ENCODE data around the gene SPACA6. TPM values are rescaled to one million over a fixed set of nuclear protein-coding genes. Genes with fewer than 3 reads are reported as not detected.

The SPACA6 gene
- total and polyA plus RNA-seq, 7 experiments from 2014 or later: 2.0 to 11.5 (median 7.2) TPM

DNA sequence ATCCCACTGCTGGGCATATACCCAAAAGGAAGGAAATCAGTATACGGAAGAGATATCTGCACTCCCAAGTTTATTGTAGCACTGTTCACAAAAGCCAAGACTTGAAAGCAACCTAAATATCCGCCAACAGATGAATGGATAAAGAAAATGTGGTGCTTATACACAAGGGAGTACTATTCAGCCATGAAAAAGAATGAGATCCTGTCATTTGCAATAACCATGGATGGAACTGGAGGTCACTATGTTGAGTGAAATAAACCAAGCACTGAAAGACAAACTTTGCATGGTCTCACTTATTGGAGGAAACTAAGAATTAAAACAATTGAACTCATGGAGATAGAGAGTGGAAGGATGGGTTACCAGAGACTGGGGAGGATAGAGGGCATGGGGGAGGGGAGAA is 40.0 kb upstream of the SPACA6 start:
- H3K9me3 ChIP-seq (ENCODE audit: control insufficient read depth in 2 of 3, low read length in 3 of 3): no peaks in the 10 kb centered on the region
- ATAC-seq (no peak), DNase-seq (no peak)
- Mint-ChIP-seq H3K27me3 (peaks cover 4 to 49% (median 26%) of the 10 kb centered on the region in 5 donors), H3K4me3 (no peak overlapping the region), H3K4me1 (peaks cover 4 to 11% (median 7%) of the 10 kb centered on the region in 7 donors), H3K27ac (no peak overlapping the region), H3K36me3 (no peaks in the 10 kb centered on the region), H3K9me3 (peaks cover 0 to 2% (median 0%) of the 10 kb centered on the region in 11 donors)
- H3K4me3 ChIP-seq (ENCODE audit: low read length): no peak overlapping the region
- ChIA-PET CTCF (no interaction called here), POLR2A (no interaction called here)
- no peaks in the 10 kb centered on the region for H3K36me3 ChIP-seq (ENCODE audit: control insufficient read depth in 2 of 3, insufficient read depth in 3 of 3, low read length in 3 of 3)
- no peaks in the 10 kb centered on the region for H3K4me1 ChIP-seq (ENCODE audit: control insufficient read depth in 2 of 2, insufficient read depth in 2 of 2, low read length in 2 of 2)
- H3K27me3 ChIP-seq (ENCODE audit: control insufficient read depth in 2 of 2, insufficient read depth in 2 of 2, low read length in 2 of 2): no peaks in the 10 kb centered on the region
- intact Hi-C loops (cut with micrococcal nuclease): no loop called here
- H3K27ac ChIP-seq (ENCODE audit: low read depth, low read length): no peak overlapping the region

DNA sequence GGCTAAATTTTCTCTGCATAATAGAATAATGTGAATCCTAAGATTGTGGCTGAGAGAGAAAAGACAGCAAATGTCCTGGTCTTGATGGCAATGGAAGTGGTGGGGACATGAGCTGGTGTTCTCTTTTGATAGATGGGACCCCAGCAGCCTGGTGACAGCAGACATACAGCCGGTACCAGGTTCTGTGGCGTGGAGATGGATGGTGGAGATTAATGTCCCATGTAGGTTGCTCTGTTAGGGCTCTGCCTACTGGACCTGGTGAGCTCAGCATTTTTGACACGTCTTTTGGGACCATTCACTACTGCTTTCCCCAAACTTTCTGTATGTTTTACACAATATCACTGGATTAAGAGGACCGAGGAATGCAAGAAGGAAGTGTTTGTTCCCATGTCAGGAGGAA is 38.3 kb upstream of the SPACA6 start:
- ATAC-seq: no peak
- Mint-ChIP-seq H3K9me3 (peaks cover 0 to 2% (median 0%) of the 10 kb centered on the region in 11 donors), H3K4me3 (no peak overlapping the region), H3K4me1 (peaks cover 4 to 10% (median 7%) of the 10 kb centered on the region in 7 donors), H3K27ac (no peak overlapping the region), H3K36me3 (no peaks in the 10 kb centered on the region), H3K27me3 (peaks cover 6 to 42% (median 24%) of the 10 kb centered on the region in 5 donors)
- H3K9me3 ChIP-seq (ENCODE audit: control insufficient read depth in 2 of 3, low read length in 3 of 3): no peaks in the 10 kb centered on the region
- DNase-seq: no peak
- intact Hi-C loops (cut with micrococcal nuclease): no loop called here
- no peaks in the 10 kb centered on the region for H3K27me3 ChIP-seq (ENCODE audit: control insufficient read depth in 2 of 2, insufficient read depth in 2 of 2, low read length in 2 of 2)
- H3K4me1 ChIP-seq (ENCODE audit: control insufficient read depth in 2 of 2, insufficient read depth in 2 of 2, low read length in 2 of 2): no peaks in the 10 kb centered on the region
- no peak overlapping the region for H3K4me3 ChIP-seq (ENCODE audit: low read length)
- CTCF ChIA-PET: interaction anchor here (0.9 to 1.0 kb wide), 2 partner anchors 139 to 182 kb away, joined by 3 to 4 read pairs; no protein-coding TSS in a partner anchor
- POLR2A ChIA-PET: no interaction called here
- no peaks in the 10 kb centered on the region for H3K36me3 ChIP-seq (ENCODE audit: control insufficient read depth in 2 of 3, insufficient read depth in 3 of 3, low read length in 3 of 3)
- H3K27ac ChIP-seq (ENCODE audit: low read depth, low read length): no peak overlapping the region

DNA sequence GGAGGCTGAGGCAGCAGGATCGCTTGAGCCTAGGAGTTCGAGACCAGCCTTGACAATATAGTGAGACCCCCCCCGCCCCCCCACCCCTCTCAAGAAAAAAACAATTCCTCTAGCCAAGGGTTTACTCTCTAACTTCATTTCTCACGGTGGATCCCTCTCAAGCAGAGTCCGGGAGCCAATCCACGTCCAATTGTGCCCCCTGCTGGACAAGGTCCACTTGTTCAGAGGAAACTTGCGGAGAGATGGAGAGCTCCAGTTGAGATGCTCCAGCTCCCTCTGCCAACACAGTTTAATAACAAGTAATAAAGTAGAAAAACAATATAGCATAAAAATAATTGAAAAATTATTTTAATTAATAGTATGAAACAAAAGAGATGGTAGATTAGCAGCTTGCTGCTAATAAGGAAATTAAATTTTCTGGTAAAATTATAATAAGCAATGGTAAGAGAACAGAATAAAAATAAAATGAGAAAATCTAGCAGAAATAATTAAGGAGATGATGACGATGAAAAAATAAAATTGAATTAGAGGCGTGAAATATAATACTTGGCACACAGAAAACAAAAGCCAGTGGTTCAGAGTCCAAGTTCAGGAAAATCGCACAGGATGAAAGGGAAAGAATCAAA is 32.0 kb upstream of the SPACA6 start:
- intact Hi-C loops (cut with micrococcal nuclease): no loop called here
- no peaks in the 10 kb centered on the region for H3K36me3 Mint-ChIP-seq
- CTCF ChIA-PET: interaction anchor here (4.9 kb wide), 1 partner anchor 187 kb away, joined by 24 read pairs; no protein-coding TSS in a partner anchor
- H3K27ac ChIP-seq (ENCODE audit: low read depth, low read length): no peak overlapping the region
- H3K4me1 Mint-ChIP-seq: peaks cover 4 to 8% (median 7%) of the 10 kb centered on the region in 7 donors
- no peaks in the 10 kb centered on the region for H3K4me1 ChIP-seq (ENCODE audit: control insufficient read depth in 2 of 2, insufficient read depth in 2 of 2, low read length in 2 of 2)
- H3K27me3 Mint-ChIP-seq: peaks cover 17 to 34% (median 28%) of the 10 kb centered on the region in 5 donors
- peak; percentile 60 for ATAC-seq
- H3K36me3 ChIP-seq (ENCODE audit: control insufficient read depth in 2 of 3, insufficient read depth in 3 of 3, low read length in 3 of 3): no peaks in the 10 kb centered on the region
- no peak overlapping the region for H3K27ac Mint-ChIP-seq
- H3K4me3 Mint-ChIP-seq: no peak overlapping the region
- peaks cover 0 to 6% of the 10 kb centered on the region in 2 donors for H3K27me3 ChIP-seq (ENCODE audit: control insufficient read depth in 2 of 2, insufficient read depth in 2 of 2, low read length in 2 of 2)
- POLR2A ChIA-PET: interaction anchor here (0.7 kb wide), 1 partner anchor 1785 kb away, joined by 3 read pairs; no protein-coding TSS in a partner anchor
- H3K9me3 ChIP-seq (ENCODE audit: control insufficient read depth in 2 of 3, low read length in 3 of 3): no peaks in the 10 kb centered on the region
- peak in 8 of 9 donors; percentile 7 to 52 (median 29) for DNase-seq
- no peak overlapping the region for H3K4me3 ChIP-seq (ENCODE audit: low read length)
- H3K9me3 Mint-ChIP-seq: peaks cover 0 to 9% (median 3%) of the 10 kb centered on the region in 11 donors

DNA sequence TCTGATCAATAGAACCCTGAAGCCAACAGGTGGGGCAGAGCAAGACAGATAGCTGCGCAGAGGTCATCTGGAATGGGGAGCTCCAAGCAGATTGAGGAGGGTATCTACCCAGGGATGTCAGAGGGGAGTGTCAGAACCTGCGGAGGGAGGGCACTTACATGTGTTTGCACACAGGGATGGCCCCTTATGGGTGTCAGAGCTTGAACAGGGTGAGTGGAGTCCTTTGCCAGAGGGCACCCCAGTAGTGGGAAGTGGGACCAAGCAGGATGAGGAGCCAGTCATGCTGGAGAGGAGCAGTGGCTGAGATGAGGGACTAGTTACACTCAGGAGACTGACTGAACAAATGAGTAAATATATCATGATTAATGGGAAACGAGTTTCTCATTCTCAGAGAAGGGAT is 29.5 kb upstream of the SPACA6 start:
- Histone ChIP-seq H3K4me1 (ENCODE audit: control insufficient read depth in 2 of 2, insufficient read depth in 2 of 2, low read length in 2 of 2) (no peaks in the 10 kb centered on the region), H3K9me3 (ENCODE audit: control insufficient read depth in 2 of 3, low read length in 3 of 3) (no peaks in the 10 kb centered on the region), H3K27me3 (ENCODE audit: control insufficient read depth in 2 of 2, insufficient read depth in 2 of 2, low read length in 2 of 2) (peaks cover 0 to 9% of the 10 kb centered on the region in 2 donors), H3K27ac (ENCODE audit: low read depth, low read length) (no peak overlapping the region), H3K36me3 (ENCODE audit: control insufficient read depth in 2 of 3, insufficient read depth in 3 of 3, low read length in 3 of 3) (no peaks in the 10 kb centered on the region), H3K4me3 (ENCODE audit: low read length) (no peak overlapping the region)
- Mint-ChIP-seq H3K36me3 (no peaks in the 10 kb centered on the region), H3K4me1 (no peaks in the 10 kb centered on the region), H3K4me3 (no peak overlapping the region), H3K9me3 (peaks cover 0 to 9% (median 3%) of the 10 kb centered on the region in 11 donors), H3K27ac (no peak overlapping the region), H3K27me3 (peaks cover 13 to 38% (median 32%) of the 10 kb centered on the region in 5 donors)
- intact Hi-C loops (cut with micrococcal nuclease): no loop called here
- ATAC-seq (no peak), DNase-seq (no peak)
- POLR2A ChIA-PET: no interaction called here
- CTCF ChIA-PET: no interaction called here

DNA sequence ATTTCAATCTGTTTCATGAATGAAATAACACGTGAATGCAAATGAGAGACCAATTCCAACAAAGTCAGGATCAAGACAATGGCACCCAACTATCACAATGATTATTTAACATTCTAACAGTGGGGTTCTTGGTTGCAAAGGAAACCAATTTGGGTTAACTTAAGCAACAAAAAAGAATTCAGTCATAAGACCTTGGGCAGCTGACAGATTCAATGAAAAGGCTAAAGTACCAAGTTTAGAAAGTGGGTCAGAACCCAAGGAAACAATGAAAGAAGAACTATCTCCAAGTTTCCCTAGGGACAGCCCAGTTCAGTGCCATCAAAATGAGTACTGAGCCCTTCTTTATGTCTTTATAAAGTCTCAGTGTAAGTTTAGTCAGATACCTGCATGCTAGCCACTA is 29.0 kb upstream of the SPACA6 start:
- Histone ChIP-seq H3K4me3 (ENCODE audit: low read length) (no peak overlapping the region), H3K9me3 (ENCODE audit: control insufficient read depth in 2 of 3, low read length in 3 of 3) (no peaks in the 10 kb centered on the region), H3K27me3 (ENCODE audit: control insufficient read depth in 2 of 2, insufficient read depth in 2 of 2, low read length in 2 of 2) (peaks cover 0 to 9% of the 10 kb centered on the region in 2 donors), H3K4me1 (ENCODE audit: control insufficient read depth in 2 of 2, insufficient read depth in 2 of 2, low read length in 2 of 2) (no peaks in the 10 kb centered on the region), H3K27ac (ENCODE audit: low read depth, low read length) (no peak overlapping the region), H3K36me3 (ENCODE audit: control insufficient read depth in 2 of 3, insufficient read depth in 3 of 3, low read length in 3 of 3) (no peaks in the 10 kb centered on the region)
- Mint-ChIP-seq H3K36me3 (no peaks in the 10 kb centered on the region), H3K4me3 (no peak overlapping the region), H3K4me1 (no peaks in the 10 kb centered on the region), H3K27me3 (peaks cover 13 to 38% (median 32%) of the 10 kb centered on the region in 5 donors), H3K9me3 (peaks cover 0 to 9% (median 3%) of the 10 kb centered on the region in 11 donors), H3K27ac (no peak overlapping the region)
- DNase-seq (no peak), ATAC-seq (no peak)
- POLR2A ChIA-PET: no interaction called here
- CTCF ChIA-PET: no interaction called here
- intact Hi-C loops (cut with micrococcal nuclease): no loop called here

DNA sequence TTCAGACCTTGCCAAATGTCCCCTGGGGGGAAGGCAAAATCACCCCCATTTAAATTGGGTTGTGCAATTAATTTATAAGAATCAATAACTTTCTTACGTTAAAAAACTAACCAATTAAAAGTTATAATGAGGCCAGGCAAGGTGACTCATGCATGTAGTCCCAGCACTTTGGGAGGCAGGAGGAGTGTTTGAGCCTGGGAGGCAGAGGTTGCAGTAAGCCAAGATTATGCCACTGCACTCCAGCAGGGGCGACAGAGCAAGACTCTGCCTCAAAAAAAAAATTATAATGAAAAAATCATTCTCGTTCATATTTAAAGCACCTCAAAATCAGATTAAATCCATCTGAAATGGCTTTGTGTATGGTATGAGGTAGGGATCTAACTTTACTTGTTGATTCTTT is 28.1 kb upstream of the SPACA6 start:
- intact Hi-C loops (cut with micrococcal nuclease): no loop called here
- CTCF ChIA-PET: no interaction called here
- DNase-seq: no peak
- POLR2A ChIA-PET: no interaction called here
- Histone ChIP-seq H3K4me1 (ENCODE audit: control insufficient read depth in 2 of 2, insufficient read depth in 2 of 2, low read length in 2 of 2) (no peaks in the 10 kb centered on the region), H3K4me3 (ENCODE audit: low read length) (no peak overlapping the region), H3K27ac (ENCODE audit: low read depth, low read length) (no peak overlapping the region), H3K9me3 (ENCODE audit: control insufficient read depth in 2 of 3, low read length in 3 of 3) (no peaks in the 10 kb centered on the region), H3K36me3 (ENCODE audit: control insufficient read depth in 2 of 3, insufficient read depth in 3 of 3, low read length in 3 of 3) (no peaks in the 10 kb centered on the region), H3K27me3 (ENCODE audit: control insufficient read depth in 2 of 2, insufficient read depth in 2 of 2, low read length in 2 of 2) (peaks cover 0 to 9% of the 10 kb centered on the region in 2 donors)
- Mint-ChIP-seq H3K36me3 (no peaks in the 10 kb centered on the region), H3K4me3 (no peak overlapping the region), H3K27me3 (peaks cover 13 to 38% (median 32%) of the 10 kb centered on the region in 5 donors), H3K4me1 (no peaks in the 10 kb centered on the region), H3K27ac (no peak overlapping the region), H3K9me3 (peaks cover 0 to 11% (median 3%) of the 10 kb centered on the region in 11 donors)
- no peak for ATAC-seq

DNA sequence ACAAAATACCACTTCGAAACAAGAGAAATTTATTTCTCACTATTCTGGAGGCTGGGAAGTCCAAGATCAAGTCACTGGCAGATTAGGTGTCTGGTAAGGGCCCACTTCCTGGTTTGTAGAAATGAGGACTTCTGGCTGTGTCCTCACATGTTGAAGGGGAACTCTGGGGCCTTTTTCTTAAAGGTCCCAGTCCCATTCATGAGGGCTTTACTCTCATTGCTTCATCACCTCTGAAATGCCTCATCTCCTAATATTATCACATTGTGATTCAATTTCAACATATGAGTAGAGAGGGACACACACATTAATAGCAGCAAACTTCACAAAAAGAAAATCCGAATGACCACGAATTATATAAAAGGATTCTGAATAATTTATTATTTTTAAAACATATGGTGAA is 24.9 kb upstream of the SPACA6 start:
- Histone ChIP-seq H3K4me1 (ENCODE audit: control insufficient read depth in 2 of 2, insufficient read depth in 2 of 2, low read length in 2 of 2) (no peaks in the 10 kb centered on the region), H3K27ac (ENCODE audit: low read depth, low read length) (no peak overlapping the region), H3K9me3 (ENCODE audit: control insufficient read depth in 2 of 3, low read length in 3 of 3) (no peaks in the 10 kb centered on the region), H3K36me3 (ENCODE audit: control insufficient read depth in 2 of 3, insufficient read depth in 3 of 3, low read length in 3 of 3) (no peaks in the 10 kb centered on the region), H3K4me3 (ENCODE audit: low read length) (no peak overlapping the region), H3K27me3 (ENCODE audit: control insufficient read depth in 2 of 2, insufficient read depth in 2 of 2, low read length in 2 of 2) (peaks cover 0 to 3% of the 10 kb centered on the region in 2 donors)
- ATAC-seq: no peak
- Mint-ChIP-seq H3K4me3 (no peak overlapping the region), H3K9me3 (peaks cover 0 to 12% (median 4%) of the 10 kb centered on the region in 11 donors), H3K27me3 (peaks cover 6 to 23% (median 18%) of the 10 kb centered on the region in 5 donors), H3K27ac (no peak overlapping the region), H3K4me1 (no peaks in the 10 kb centered on the region), H3K36me3 (no peaks in the 10 kb centered on the region)
- DNase-seq: no peak
- ChIA-PET POLR2A (no interaction called here), CTCF (interaction anchor here (1.4 to 2.3 kb wide), 2 partner anchors 11 to 16 kb away, joined by 3 to 7 read pairs; no protein-coding TSS in a partner anchor)
- intact Hi-C loops (cut with micrococcal nuclease): no loop called here
